Testis (tissue), 2 donors: ENCODE data around the gene SEC24A.

ENCODE experiments used
- POLR2A ChIP-seq: fragments of 450-650 bp; IDR thresholded peaks from one replicate; pipeline ENCODE4 v1.6.1; 2017; ENCODE audit warnings: antibody characterized with exemption, mild to moderate bottlenecking, moderate library complexity
- TF ChIP-seq, protein P1 (sequence below), 3 experiments: fragments of 450-650 bp in 2 of 3; fragments of 200-600 bp in 1 of 3; sonication (generic) in 1 of 3; IDR thresholded peaks; one replicate each; pipeline ENCODE4 v1.5.1; 2016 to 2019; ENCODE audit warnings: antibody characterized with exemption in 3 of 3, mild to moderate bottlenecking in 2 of 3, moderate library complexity in 1 of 3

DNA sequence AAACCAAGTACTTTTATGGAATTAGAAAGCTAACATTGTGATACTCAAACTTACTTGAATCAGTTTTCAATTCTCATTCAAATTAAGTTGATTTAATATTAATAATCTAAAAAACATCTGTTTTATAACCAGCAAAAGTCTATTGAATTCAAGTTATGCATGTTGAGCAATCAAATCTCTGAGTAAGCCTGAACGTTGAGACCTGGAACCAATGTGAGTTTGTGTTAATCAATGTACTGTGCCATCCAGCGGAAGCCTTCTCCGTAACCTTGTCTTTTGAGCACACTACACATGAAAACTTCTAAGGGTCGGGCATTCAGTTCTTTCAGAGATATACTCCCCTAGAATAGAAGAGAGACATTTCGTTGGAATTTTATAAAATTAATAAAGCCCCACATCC lies 41.9 kb upstream of the SEC24A start:
- TF ChIP-seq, protein P1, sequence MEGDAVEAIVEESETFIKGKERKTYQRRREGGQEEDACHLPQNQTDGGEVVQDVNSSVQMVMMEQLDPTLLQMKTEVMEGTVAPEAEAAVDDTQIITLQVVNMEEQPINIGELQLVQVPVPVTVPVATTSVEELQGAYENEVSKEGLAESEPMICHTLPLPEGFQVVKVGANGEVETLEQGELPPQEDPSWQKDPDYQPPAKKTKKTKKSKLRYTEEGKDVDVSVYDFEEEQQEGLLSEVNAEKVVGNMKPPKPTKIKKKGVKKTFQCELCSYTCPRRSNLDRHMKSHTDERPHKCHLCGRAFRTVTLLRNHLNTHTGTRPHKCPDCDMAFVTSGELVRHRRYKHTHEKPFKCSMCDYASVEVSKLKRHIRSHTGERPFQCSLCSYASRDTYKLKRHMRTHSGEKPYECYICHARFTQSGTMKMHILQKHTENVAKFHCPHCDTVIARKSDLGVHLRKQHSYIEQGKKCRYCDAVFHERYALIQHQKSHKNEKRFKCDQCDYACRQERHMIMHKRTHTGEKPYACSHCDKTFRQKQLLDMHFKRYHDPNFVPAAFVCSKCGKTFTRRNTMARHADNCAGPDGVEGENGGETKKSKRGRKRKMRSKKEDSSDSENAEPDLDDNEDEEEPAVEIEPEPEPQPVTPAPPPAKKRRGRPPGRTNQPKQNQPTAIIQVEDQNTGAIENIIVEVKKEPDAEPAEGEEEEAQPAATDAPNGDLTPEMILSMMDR (IDR thresholded peaks at IDR 0.05) = no peak
- no peak for TF ChIP-seq POLR2A
